Heart left ventricle (tissue), 13 donors: ENCODE results near the gene MDFIC.

Experiments
- CTCF ChIP-seq, 12 donors: fragments of 200-600 bp; sonication (generic) in 4 of 12; IDR thresholded peaks; one replicate each; pipeline versions ENCODE4 v1.5.0 to v1.8.0; 2018 to 2022; ENCODE audit warnings: antibody characterized with exemption in 12 of 12, mild to moderate bottlenecking in 5 of 12
- POLR2A ChIP-seq, 2 donors: fragments of 450-650 bp; IDR thresholded peaks; one replicate each; pipeline ENCODE4 v1.6.1; 2017; ENCODE audit warnings: antibody characterized with exemption in 2 of 2, mild to moderate bottlenecking in 2 of 2, moderate library complexity in 2 of 2
- donor health status: ischemic (EF 13 %, LVEDD 7.1; RV severe dilation, severe dysfunction).
- donor health status: DM: no; HTN: yes; CAD: no.
- donor health status: DM: no; HTN: no; CAD: no.
- donor health status: ischemic (EF 25% LVEDD 6.9; RV normal size, moderate dysfunction).
- donor health status: ischemic (EF 25% LVEDD 5.7; RV mildly dilated, moderate dysfunction).
- donor health status: ischemic (EF 35%, LVEDD 5.7; RV mildly dilated, moderate dysfunction).
- donor health status: nonischemic (EF 11% LVEDD 7.7; RV severe dilation, severe dysfunction).
- donor health status: DM: yes; HTN: yes; CAD: no.
- donor health status: PGD.
- donor health status: ischemic (EF 29% LVEDD 5.4; RV normal size, mild dysfunction).
- donor health status: nonischemic (EF 23%, LVEDD 6.1; RV moderate dilation, normal function).

DNA sequence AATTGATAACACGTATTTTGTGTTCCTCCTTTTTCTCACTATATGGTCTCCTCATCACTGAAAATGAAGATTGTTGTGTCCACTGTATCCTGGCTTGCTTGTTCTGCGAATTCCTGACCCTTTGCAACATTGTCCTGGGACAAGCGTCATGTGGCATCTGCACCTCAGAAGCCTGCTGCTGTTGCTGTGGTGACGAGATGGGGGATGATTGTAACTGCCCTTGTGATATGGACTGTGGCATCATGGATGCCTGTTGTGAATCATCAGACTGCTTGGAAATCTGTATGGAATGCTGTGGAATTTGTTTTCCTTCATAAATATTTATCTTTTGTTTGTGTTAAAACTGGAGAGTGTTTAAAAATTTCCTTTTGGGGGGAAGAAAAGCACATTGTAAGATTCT, 93.7 kb downstream of the MDFIC start:
- TF ChIP-seq CTCF (IDR thresholded peaks at IDR 0.05) (no peak), POLR2A (IDR thresholded peaks at IDR 0.05) (no peak)
